Measurements from ENCODE around the gene EPN2. TPM values are rescaled to one million over a fixed set of nuclear protein-coding genes. Genes with fewer than 3 reads are reported as not detected.

The EPN2 gene
- total RNA-seq, 1 experiment from 2014 or later = 73.1 TPM

DNA sequence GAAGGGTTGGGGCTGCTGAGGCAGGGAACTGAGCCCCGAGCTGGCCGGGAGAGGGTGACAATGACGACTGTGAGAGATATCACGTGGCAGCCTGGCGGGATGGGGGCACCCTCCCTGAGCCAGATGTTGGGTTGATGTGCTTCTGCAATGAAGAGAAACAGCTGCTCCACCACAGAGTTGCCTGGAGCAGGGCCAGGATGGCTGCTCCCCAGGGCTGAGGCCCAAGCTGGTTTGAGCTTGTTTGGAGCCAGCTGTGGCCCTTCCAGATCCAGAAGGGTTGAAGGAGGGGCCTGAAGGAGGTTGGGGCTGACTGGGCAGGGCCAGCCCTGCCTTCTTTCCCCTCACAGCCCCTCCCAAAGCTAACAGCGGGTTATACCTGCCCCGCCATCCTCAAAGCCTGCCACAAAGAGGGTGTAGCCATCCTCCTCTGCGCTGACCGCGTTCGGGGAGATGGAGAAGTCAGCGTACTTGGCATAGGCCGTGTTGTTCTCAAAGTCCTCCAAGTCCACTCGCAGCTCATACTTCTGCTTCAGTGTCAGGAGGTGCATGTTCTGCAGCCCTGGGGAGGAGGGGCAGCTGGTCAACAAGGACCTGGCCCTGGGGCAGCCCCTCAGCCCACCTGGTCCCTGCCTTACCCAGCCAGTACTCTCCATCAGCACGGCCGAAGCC, 147.7 kb downstream of the EPN2 start:
- Histone ChIP-seq H2AFZ (ENCODE audit: low read depth, low read length, poor library complexity, severe bottlenecking) (no peak overlapping the region), H3K79me2 (ENCODE audit: insufficient read depth, low read length) (no peaks in the 10 kb centered on the region), H3K4me3 (replicated peaks in 1 of 2; ENCODE audit: low read depth in 1 of 2, low read length in 2 of 2) (no peak overlapping the region), H3K9me2 (ENCODE audit: insufficient read depth) (no peaks in the 10 kb centered on the region), H3K27me3 (ENCODE audit: insufficient read depth, low read length) (no peaks in the 10 kb centered on the region), H3K36me3 (ENCODE audit: control insufficient read depth in 1 of 2, insufficient read depth in 2 of 2, low read length in 2 of 2) (peaks cover 16 to 23% of the 10 kb centered on the region in 2 experiments; a peak in 3 of 4 replicates), H3K9me3 (ENCODE audit: control insufficient read depth in 1 of 2, insufficient read depth in 1 of 2, low read depth in 1 of 2, low read length in 2 of 2) (no peaks in the 10 kb centered on the region), H3K9ac (ENCODE audit: low read length) (no peak overlapping the region), H4K20me1 (ENCODE audit: insufficient read depth) (no peaks in the 10 kb centered on the region), H3K4me2 (ENCODE audit: low read length) (no peak overlapping the region), H3K4me1 (ENCODE audit: control insufficient read depth in 1 of 2, insufficient read depth in 2 of 2, low read length in 2 of 2) (peaks cover 0 to 20% of the 10 kb centered on the region in 2 experiments; a peak in 2 of 4 replicates), H3K27ac (ENCODE audit: low read depth, low read length) (no peak overlapping the region)
- RAD21 ChIA-PET (ENCODE audit: low non-redundant PET in 1 of 2, low total read pairs in 2 of 2, uncharacterized antibody in 2 of 2, unreplicated experiment in 2 of 2) = no interaction called here
- TF ChIP-seq EZH2phosphoT487 (IDR thresholded peaks at IDR 0.05; ENCODE audit: borderline replicate concordance) (no peak), EGR1 (IDR thresholded peaks at IDR 0.05; ENCODE audit: low read depth) (no peak), SRF (IDR thresholded peaks at IDR 0.05; ENCODE audit: low read depth) (no peak), CEBPB (IDR thresholded peaks at IDR 0.05; ENCODE audit: low read depth) (no peak)
- TF ChIP-seq, protein P1, sequence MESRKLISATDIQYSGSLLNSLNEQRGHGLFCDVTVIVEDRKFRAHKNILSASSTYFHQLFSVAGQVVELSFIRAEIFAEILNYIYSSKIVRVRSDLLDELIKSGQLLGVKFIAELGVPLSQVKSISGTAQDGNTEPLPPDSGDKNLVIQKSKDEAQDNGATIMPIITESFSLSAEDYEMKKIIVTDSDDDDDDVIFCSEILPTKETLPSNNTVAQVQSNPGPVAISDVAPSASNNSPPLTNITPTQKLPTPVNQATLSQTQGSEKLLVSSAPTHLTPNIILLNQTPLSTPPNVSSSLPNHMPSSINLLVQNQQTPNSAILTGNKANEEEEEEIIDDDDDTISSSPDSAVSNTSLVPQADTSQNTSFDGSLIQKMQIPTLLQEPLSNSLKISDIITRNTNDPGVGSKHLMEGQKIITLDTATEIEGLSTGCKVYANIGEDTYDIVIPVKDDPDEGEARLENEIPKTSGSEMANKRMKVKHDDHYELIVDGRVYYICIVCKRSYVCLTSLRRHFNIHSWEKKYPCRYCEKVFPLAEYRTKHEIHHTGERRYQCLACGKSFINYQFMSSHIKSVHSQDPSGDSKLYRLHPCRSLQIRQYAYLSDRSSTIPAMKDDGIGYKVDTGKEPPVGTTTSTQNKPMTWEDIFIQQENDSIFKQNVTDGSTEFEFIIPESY (IDR thresholded peaks at IDR 0.05; ENCODE audit: extremely low read depth, insufficient replicate concordance, low read length) = no peak
- TF ChIP-seq, protein P2, sequence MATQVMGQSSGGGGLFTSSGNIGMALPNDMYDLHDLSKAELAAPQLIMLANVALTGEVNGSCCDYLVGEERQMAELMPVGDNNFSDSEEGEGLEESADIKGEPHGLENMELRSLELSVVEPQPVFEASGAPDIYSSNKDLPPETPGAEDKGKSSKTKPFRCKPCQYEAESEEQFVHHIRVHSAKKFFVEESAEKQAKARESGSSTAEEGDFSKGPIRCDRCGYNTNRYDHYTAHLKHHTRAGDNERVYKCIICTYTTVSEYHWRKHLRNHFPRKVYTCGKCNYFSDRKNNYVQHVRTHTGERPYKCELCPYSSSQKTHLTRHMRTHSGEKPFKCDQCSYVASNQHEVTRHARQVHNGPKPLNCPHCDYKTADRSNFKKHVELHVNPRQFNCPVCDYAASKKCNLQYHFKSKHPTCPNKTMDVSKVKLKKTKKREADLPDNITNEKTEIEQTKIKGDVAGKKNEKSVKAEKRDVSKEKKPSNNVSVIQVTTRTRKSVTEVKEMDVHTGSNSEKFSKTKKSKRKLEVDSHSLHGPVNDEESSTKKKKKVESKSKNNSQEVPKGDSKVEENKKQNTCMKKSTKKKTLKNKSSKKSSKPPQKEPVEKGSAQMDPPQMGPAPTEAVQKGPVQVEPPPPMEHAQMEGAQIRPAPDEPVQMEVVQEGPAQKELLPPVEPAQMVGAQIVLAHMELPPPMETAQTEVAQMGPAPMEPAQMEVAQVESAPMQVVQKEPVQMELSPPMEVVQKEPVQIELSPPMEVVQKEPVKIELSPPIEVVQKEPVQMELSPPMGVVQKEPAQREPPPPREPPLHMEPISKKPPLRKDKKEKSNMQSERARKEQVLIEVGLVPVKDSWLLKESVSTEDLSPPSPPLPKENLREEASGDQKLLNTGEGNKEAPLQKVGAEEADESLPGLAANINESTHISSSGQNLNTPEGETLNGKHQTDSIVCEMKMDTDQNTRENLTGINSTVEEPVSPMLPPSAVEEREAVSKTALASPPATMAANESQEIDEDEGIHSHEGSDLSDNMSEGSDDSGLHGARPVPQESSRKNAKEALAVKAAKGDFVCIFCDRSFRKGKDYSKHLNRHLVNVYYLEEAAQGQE (IDR thresholded peaks at IDR 0.05; ENCODE audit: low read depth) = no peak
- intact Hi-C loops (cut with micrococcal nuclease) = no loop called here
- CTCF ChIA-PET = no interaction called here
- BruUV-seq (replicated peaks) = no TSS peak
- ATAC-seq (no peak), DNase-seq (ENCODE audit: low read depth, low spot score) (no peak)
- POLR2A ChIA-PET = no interaction called here
